Immature natural killer cell (primary cell): ENCODE data around the gene ARID1B. TPM values are rescaled to one million over a fixed set of nuclear protein-coding genes. Genes with fewer than 3 reads are reported as not detected.

Source experiments
- DNase-seq, 3 donors: peaks; one replicate each; pipeline ENCODE4 v3.0.0; 2022; ENCODE audit warnings: mixed read lengths in 1 of 3
- H3K27ac Mint-ChIP-seq, 6 donors: one replicate each; pipeline ENCODE4 v1.8.0; 2020; ENCODE audit warnings: mixed read lengths in 6 of 6, mild to moderate bottlenecking in 5 of 6, inconsistent platforms in 4 of 6, moderate library complexity in 3 of 6
- H3K27me3 Mint-ChIP-seq, 3 donors: one replicate each; pipeline ENCODE4 v1.8.0; 2020 to 2021; ENCODE audit warnings: low read depth in 3 of 3, mild to moderate bottlenecking in 3 of 3, mixed read lengths in 3 of 3, moderate library complexity in 3 of 3, inconsistent platforms in 1 of 3
- H3K36me3 Mint-ChIP-seq, 3 donors: one replicate each; pipeline ENCODE4 v1.8.0; 2020; ENCODE audit warnings: mixed read lengths in 3 of 3, inconsistent platforms in 2 of 3, mild to moderate bottlenecking in 2 of 3
- H3K4me1 Mint-ChIP-seq, 2 donors: one replicate each; pipeline ENCODE4 v1.8.0; 2020; ENCODE audit warnings: inconsistent platforms in 2 of 2, mild to moderate bottlenecking in 2 of 2, mixed read lengths in 2 of 2, moderate library complexity in 1 of 2
- H3K4me3 Mint-ChIP-seq, 5 donors: one replicate each; pipeline ENCODE4 v1.8.0; 2020; ENCODE audit warnings: mild to moderate bottlenecking in 5 of 5, mixed read lengths in 5 of 5, inconsistent platforms in 3 of 5, moderate library complexity in 3 of 5
- H3K9me3 Mint-ChIP-seq, 6 donors: one replicate each; pipeline ENCODE4 v1.8.0; 2020; ENCODE audit warnings: mild to moderate bottlenecking in 6 of 6, mixed read lengths in 6 of 6, inconsistent platforms in 4 of 6, moderate library complexity in 3 of 6
- polyA plus RNA-seq, 3 donors: library from polyadenylated mRNA; unstranded; fragments of 300-500 nt; fragmentation: Illumina TruSeq; gene quantifications; one replicate each; pipeline ENCODE4 v1.2.3, GENCODE V29; 2021

ARID1B gene
- polyA plus RNA-seq, 3 donors from 2014 or later, result 7.6 to 18.1 (median 8.7) TPM

DNA sequence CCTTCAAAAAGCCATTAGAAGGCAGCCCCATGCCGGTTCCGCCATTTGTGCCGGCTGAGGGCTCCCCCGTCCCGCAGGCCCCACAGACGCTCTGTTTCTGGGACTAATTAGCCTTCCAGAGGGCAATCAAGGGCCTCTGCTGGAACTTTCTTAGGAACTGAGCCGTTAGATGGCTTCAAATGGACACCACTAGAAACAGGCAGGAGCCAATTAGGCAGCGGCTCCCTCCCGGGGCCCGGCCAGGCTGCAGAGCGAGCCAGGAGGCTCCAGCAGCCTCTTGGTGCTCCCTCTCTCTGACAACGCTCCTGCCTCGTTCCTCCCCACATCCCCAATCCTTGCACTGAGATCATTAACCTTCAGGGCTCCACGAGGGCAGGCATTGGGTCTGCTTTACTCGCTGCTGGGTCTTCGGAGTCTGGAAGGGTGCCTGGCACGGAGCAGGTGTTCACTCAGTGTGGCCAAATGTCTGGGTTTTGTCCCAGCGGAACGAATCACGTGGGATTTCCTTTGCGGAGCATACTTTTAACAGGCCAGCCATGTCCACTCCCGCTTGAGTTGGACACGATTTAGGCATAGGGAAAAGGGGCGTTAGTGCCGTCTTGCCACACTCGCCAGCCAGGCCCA is 447.9 kb downstream of the ARID1B start:
- Mint-ChIP-seq H3K27ac (no peak overlapping the region), H3K4me1 (peaks cover 28 to 41% of the 10 kb centered on the region in 2 donors)

DNA sequence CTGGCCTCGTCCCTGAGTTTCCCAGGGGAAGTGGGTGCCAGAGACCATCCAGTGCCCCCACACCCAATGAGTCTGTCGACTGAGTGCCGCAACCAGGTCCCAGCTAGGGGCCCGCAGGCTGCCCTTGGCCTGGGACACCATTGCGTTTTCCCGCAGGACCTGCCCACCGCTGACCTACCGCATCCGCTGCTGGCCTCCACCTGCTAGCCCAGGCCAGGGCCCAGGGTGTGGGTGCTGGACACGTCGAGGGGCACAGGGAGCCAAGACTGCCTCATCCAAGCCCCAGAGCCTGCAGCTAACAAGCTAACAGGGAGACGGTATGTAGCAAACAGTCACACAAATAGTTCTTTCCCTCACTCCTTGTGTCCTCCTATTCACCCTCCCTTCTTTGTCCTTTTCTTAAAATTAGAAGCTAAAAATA is 448.4 kb downstream of the ARID1B start:
- Mint-ChIP-seq H3K36me3 (no peaks in the 10 kb centered on the region), H3K9me3 (peaks cover 0 to 2% (median 0%) of the 10 kb centered on the region in 6 donors), H3K27me3 (peaks cover 1 to 17% (median 4%) of the 10 kb centered on the region in 3 donors), H3K27ac (no peak overlapping the region), H3K4me1 (peaks cover 28 to 37% of the 10 kb centered on the region in 2 donors), H3K4me3 (no peak overlapping the region)
- no peak for DNase-seq

More for the DNA sequence above, 447.9 kb downstream of the ARID1B start:
- H3K27me3 Mint-ChIP-seq, result peaks cover 1 to 17% (median 2%) of the 10 kb centered on the region in 3 donors
- no peaks in the 10 kb centered on the region for H3K36me3 Mint-ChIP-seq
- H3K9me3 Mint-ChIP-seq, result peaks cover 0 to 2% (median 0%) of the 10 kb centered on the region in 6 donors
- no peak for DNase-seq
- H3K4me3 Mint-ChIP-seq, result no peak overlapping the region

DNA sequence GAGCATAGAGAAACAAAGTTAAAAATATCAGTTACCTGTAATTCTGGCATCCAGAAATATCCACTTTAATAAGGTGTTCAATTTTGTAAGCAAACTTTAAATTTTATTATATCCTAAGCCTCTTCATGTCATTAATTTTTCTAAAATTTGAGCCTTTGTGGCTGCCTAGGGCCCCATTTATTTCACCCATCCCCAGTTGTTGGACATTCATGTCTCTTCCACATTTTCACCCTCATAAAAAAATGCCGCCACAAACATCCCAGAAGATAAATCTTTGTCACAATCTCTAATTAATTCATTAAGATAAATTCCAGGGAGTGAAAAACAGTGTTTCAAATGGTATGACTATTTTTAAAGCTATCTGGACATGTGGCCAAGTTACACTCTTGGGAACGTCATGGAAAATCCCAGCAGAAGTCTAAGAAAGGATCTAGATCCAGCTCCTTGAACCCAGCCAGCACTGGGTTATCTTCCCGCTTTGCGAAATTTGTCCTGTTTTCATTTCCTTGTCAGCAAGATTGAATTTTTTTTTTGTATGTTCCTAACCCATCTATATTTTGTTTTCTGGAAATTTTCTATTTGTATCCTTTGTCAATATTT is 448.9 kb downstream of the ARID1B start:
- Mint-ChIP-seq H3K27me3 (peaks cover 1 to 19% (median 4%) of the 10 kb centered on the region in 3 donors), H3K36me3 (no peaks in the 10 kb centered on the region), H3K4me3 (no peak overlapping the region), H3K4me1 (peaks cover 23 to 32% of the 10 kb centered on the region in 2 donors), H3K27ac (no peak overlapping the region), H3K9me3 (peaks cover 0 to 2% (median 0%) of the 10 kb centered on the region in 6 donors)
- DNase-seq, result no peak

DNA sequence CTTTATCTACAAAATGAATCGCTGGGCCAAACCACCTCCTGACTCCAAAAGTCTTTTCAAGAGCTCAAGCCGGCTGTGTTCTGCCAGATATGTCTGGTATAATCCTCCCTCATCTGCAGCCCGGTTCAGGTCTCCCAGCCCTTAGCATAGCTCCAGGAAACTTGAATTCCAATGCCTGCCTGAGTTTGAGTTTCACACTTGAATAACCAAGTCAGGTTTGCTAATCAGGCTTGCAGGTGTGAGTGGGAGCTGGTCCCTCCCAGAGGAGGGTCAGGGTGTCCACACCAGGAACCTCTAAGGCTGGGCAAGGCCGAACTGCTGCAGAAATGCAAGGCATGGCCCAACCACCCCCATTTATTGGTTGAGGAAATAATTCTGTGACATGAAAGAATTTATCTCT is 449.6 kb downstream of the ARID1B start:
- Mint-ChIP-seq H3K27ac (no peak overlapping the region), H3K4me3 (no peak overlapping the region), H3K4me1 (peaks cover 17 to 25% of the 10 kb centered on the region in 2 donors), H3K27me3 (peaks cover 1 to 20% (median 2%) of the 10 kb centered on the region in 3 donors), H3K9me3 (no peaks in the 10 kb centered on the region), H3K36me3 (no peaks in the 10 kb centered on the region)
- DNase-seq, result no peak

DNA sequence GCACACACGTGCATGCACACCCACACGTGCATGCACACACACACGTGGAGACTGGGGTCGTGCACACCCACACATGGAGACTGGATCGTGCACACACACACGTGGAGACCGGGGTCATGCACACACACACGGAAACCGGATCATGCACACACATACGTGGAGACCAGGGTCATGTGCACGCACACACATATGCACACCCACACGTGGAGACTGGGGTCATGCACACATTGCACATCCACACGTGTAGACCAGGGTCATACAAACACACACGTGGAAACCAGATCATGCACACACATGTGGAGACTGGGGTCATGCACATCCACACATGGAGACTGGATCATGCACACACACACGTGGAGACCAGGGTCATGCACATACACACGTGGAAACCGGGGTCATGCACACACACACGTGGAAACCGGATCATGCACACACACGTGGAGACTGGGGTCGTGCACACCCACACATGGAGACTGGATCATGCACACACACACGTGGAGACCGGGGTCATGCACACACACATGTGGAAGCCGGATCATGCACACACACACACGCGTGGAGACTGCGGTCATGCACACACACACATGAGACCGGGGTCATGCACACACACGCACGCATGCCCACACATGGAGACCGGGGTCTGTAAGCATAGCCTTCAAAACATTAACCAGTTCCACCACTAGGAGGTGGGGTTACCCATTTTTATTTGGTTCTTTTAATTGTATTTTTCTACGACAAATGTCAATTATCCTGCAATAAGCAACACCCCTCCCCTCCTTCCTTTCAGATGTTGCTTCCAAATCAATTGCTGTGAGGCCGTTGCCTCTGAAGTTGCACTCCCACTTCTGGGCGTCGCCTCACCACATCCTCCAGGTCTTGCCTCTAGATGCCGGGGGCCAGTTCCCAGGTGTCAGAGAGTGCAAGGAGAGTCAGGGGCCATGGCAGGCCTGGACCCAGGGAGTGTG is 450.3 kb downstream of the ARID1B start:
- peaks cover 1 to 19% (median 2%) of the 10 kb centered on the region in 3 donors for H3K27me3 Mint-ChIP-seq
- no peak overlapping the region for H3K27ac Mint-ChIP-seq
- no peak for DNase-seq
- no peaks in the 10 kb centered on the region for H3K36me3 Mint-ChIP-seq
- no peaks in the 10 kb centered on the region for H3K9me3 Mint-ChIP-seq
- peaks cover 15 to 18% of the 10 kb centered on the region in 2 donors for H3K4me1 Mint-ChIP-seq
- peak overlapping the region in 1 of 5 donors; percentile 36 for H3K4me3 Mint-ChIP-seq

DNA sequence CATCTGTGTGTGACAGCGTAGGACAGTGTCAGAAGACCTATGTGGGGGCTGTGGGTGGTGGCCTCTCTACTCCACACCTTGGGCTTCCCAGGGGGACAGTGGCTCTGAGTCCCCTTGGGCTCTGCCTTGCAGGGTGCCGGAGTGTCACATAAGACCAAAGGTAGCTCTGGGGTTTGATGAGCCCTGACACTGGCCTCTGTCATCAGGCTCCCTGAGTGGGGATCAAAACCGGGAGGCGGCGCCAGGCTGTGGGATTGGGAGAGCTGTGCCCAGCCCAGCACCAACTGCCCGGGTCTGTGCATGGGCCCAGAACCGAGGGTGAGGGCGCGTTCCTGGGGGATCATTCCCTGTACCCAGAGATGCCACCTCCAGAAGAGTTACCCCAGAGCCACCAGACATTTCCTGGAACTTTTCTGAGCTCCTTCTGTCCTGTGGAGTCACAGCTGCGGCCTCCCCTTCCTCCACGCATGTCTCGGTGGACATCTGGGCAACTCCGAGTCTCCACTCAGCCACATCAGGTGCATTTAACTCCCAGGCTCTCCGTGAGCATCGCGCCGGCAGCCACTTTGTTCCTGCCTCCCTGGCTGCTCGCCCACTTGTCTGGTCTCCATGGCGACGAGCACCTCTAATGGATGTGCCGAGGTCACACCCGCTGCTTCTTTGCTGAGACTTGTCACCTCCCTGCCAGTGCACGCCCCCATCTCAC is 451.4 kb downstream of the ARID1B start:
- H3K4me1 Mint-ChIP-seq, result peaks cover 10 to 14% of the 10 kb centered on the region in 2 donors
- H3K36me3 Mint-ChIP-seq, result no peaks in the 10 kb centered on the region
- H3K27ac Mint-ChIP-seq, result peak overlapping the region in 1 of 6 donors; percentile 52
- H3K9me3 Mint-ChIP-seq, result no peaks in the 10 kb centered on the region
- peak overlapping the region in 1 of 5 donors; percentile 15 for H3K4me3 Mint-ChIP-seq
- DNase-seq, result no peak
- H3K27me3 Mint-ChIP-seq, result peaks cover 1 to 16% (median 6%) of the 10 kb centered on the region in 3 donors

DNA sequence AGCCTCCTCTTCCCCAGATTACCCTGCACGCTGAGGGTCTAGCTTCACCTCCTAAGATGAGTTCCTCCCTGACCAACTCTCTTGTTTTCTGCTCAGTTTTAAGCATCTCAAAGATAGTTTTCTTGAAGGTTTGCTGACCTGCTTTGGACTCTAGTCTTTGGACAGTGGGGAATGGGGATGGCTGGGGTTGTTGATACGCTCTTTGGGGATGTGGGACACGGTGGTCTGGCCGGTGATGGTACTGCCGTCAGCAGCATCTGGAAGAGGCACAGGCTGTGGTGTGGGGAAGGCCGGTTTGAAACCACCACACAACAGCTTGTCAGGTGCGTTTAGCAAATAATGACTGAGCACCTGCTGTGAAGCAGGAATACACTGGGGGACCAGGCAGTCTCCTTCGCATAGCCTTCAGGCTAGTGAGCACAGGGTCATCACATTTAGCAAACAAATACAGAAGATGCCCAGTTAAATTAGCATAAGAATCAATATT is 452.0 kb downstream of the ARID1B start:
- no peaks in the 10 kb centered on the region for H3K9me3 Mint-ChIP-seq
- peak overlapping the region in 1 of 5 donors; percentile 15 for H3K4me3 Mint-ChIP-seq
- peaks cover 0 to 4% (median 0%) of the 10 kb centered on the region in 3 donors for H3K36me3 Mint-ChIP-seq
- peak overlapping the region in 1 of 6 donors; percentile 52 for H3K27ac Mint-ChIP-seq
- peaks cover 13 to 20% of the 10 kb centered on the region in 2 donors for H3K4me1 Mint-ChIP-seq
- peaks cover 0 to 21% (median 9%) of the 10 kb centered on the region in 3 donors for H3K27me3 Mint-ChIP-seq
- no peak for DNase-seq

DNA sequence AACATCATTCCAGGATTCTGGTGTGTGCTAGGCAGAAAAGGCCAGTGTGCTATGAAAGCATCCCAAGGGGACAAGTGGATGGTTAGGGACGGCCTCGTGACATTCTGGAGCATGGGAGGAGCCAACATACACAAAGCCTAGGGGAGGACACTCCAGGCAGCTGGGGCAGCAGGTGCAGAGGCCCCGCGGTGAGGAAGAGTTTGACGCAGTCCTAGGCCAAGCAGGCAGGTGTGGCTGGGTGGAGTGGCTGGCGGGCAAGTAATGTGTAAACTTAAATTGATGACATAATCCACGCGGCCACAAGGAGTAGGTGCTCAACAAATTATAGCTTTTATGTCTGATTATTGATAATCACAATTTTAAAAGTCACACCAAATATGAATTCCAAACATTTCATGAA is 452.5 kb downstream of the ARID1B start:
- H3K9me3 Mint-ChIP-seq, result no peaks in the 10 kb centered on the region
- no peak for DNase-seq
- no peak overlapping the region for H3K4me3 Mint-ChIP-seq
- peaks cover 4 to 24% (median 10%) of the 10 kb centered on the region in 3 donors for H3K27me3 Mint-ChIP-seq
- H3K4me1 Mint-ChIP-seq, result peaks cover 14 to 24% of the 10 kb centered on the region in 2 donors
- H3K27ac Mint-ChIP-seq, result no peak overlapping the region
- peaks cover 0 to 4% (median 0%) of the 10 kb centered on the region in 3 donors for H3K36me3 Mint-ChIP-seq

DNA sequence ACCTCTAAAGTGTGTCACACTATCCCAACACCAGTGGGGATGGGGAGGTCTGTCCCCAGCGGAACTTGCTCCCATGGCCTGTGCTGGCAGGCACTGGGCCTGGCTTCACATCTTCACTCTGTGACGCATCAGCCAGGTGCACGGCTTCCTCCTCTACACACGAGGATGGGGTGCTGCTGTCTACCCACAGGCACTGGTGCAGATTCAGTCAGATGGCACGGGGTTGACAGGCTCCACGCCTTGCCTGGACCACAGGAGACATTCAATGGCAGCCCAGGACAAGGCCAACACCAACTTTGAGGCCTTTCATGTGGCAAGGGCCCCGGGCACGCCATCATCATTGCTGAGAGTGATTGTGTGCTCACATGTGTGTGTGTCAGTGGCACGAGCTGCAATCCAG is 453.7 kb downstream of the ARID1B start:
- no peak overlapping the region for H3K27ac Mint-ChIP-seq
- DNase-seq, result no peak
- H3K36me3 Mint-ChIP-seq, result peaks cover 0 to 4% (median 0%) of the 10 kb centered on the region in 3 donors
- H3K27me3 Mint-ChIP-seq, result peaks cover 14 to 32% (median 18%) of the 10 kb centered on the region in 3 donors
- no peak overlapping the region for H3K4me3 Mint-ChIP-seq
- no peaks in the 10 kb centered on the region for H3K9me3 Mint-ChIP-seq
- H3K4me1 Mint-ChIP-seq, result peaks cover 25 to 35% of the 10 kb centered on the region in 2 donors

DNA sequence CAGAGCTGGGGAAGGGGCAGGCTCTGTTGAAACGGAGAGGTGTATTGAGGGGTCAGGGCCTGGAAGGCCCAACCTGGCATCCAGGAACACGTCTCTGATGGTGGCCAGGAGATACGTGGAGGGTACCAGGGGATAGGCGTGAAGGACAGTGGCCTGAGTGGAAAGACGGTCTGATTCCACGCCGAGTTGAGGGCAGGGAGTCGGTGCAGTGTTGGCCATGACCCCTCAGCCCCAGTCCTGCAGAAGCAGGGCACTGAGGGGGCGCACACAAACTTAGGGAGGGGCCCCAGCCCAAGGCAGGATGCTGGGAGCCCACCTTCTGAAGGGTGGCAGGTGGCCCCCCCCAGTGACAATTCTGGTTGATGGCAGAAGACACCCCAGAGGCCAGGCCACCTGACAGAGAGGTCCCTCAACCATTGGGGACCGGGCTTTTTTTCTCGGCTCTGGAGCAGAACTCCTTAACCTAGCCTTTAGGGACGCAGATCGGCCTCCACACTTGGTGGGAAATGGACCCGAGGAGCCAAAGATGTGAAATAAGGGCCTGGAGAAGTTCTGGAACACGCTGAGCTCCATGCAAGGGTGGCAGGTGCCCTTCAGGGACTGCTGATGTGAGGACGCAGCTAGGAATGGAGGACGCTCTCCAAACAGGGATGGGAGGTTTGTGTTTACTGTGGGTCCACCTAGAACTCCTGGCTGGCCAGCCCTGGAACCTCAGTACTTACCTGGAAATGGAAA is 455.1 kb downstream of the ARID1B start:
- Mint-ChIP-seq H3K4me1 (peaks cover 25 to 35% of the 10 kb centered on the region in 2 donors), H3K4me3 (no peak overlapping the region), H3K27ac (no peak overlapping the region), H3K36me3 (peaks cover 0 to 4% (median 0%) of the 10 kb centered on the region in 3 donors), H3K9me3 (no peaks in the 10 kb centered on the region), H3K27me3 (peaks cover 19 to 28% (median 24%) of the 10 kb centered on the region in 3 donors)
- DNase-seq, result no peak

DNA sequence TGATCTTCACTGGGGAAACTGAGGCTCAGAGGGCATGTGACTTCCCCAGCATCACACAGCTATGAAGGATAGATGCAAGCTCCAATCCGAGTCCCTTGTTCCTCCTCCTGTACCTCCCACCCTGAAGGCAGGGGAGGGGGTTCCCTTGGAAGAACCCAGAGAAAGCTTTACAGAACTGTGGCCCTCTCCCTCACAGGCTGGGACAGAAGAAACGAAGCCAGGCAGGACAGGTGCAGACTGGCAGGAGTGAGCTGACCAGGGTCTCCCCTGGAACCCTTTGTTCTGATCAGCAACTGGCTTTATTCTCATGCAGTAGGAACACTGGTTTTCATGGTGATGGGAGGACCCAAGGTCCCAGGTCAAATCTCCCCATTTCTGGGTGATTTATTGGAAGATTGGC is 456.0 kb downstream of the ARID1B start:
- Mint-ChIP-seq H3K27ac (no peak overlapping the region), H3K36me3 (peaks cover 0 to 4% (median 2%) of the 10 kb centered on the region in 3 donors), H3K9me3 (peaks cover 0 to 3% (median 1%) of the 10 kb centered on the region in 6 donors), H3K4me3 (no peak overlapping the region), H3K27me3 (peaks cover 21 to 31% (median 31%) of the 10 kb centered on the region in 3 donors), H3K4me1 (peaks cover 24 to 36% of the 10 kb centered on the region in 2 donors)
- DNase-seq, result no peak

DNA sequence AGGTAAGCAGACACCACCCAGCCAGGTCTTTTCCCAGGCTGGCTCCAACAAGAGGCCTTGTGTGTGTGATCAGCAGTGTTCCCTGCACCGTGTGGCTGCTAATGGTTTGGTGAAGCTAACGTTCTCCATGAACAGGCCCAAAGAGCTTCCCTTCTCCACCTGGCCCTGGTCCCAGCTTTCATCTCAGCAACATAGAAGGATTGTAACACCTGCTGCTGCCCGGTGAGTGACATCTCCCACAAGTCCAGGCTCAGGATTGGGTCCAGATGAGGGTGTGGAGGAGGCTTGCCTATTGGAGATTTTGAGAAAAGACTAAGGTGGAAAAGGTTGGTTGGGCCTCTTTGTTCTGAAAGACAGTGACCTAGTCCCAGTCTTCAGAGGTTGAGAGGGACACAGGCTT is 456.5 kb downstream of the ARID1B start:
- DNase-seq, result no peak
- peaks cover 27 to 42% of the 10 kb centered on the region in 2 donors for H3K4me1 Mint-ChIP-seq
- H3K27ac Mint-ChIP-seq, result no peak overlapping the region
- H3K36me3 Mint-ChIP-seq, result peaks cover 0 to 4% (median 4%) of the 10 kb centered on the region in 3 donors
- peak overlapping the region in 3 of 5 donors; percentile 23 to 41 (median 30) for H3K4me3 Mint-ChIP-seq
- peaks cover 0 to 8% (median 4%) of the 10 kb centered on the region in 6 donors for H3K9me3 Mint-ChIP-seq
- peaks cover 23 to 37% (median 36%) of the 10 kb centered on the region in 3 donors for H3K27me3 Mint-ChIP-seq
